Inferior parietal cortex (tissue), 1 donor: ENCODE measurements around the gene CLCA4.

Experiments
- DNase-seq: peaks from one replicate; pipeline ENCODE4 v3.0.0-alpha.2; 2016; ENCODE audit errors: extremely low spot score

Gene CLCA4

DNA sequence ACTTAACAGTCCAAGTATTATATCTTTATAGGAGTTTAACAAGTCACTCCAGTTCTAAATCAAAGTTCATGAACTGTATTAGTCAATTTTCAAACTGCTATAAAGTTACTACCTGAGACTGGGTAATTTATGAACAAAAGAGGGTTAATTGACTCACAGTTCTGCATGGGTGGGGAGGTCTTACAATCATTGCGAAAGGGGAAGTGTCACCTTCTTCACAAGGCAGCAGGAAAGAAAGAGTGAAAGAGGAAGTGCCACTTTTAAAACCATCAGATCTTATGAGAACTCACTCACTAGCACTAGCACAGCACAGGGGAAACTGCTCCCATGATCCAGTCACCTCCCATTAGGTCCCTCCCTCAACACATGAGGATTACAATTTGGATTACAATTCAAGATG is 70.0 kb downstream of the CLCA4 start:
- DNase-seq: no peak

DNA sequence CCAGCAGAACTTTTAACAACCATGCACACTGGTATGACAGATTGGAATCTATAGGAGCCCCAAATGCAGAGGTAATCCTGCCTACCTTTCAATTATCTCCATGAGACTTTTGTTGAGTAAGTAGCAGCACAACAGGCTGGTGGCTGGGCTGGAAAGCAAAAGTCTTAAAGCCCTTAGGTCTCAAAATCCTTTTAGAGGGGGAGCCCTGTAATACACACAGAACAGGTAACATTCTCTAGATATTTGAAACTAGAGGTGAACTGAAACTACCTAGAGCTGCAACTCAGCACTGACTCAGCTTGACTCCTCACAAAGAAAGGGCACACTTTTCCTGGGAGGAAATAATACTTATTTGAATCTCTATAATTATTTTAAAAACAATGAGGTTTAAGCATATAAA is 71.5 kb downstream of the CLCA4 start:
- no peak for DNase-seq

DNA sequence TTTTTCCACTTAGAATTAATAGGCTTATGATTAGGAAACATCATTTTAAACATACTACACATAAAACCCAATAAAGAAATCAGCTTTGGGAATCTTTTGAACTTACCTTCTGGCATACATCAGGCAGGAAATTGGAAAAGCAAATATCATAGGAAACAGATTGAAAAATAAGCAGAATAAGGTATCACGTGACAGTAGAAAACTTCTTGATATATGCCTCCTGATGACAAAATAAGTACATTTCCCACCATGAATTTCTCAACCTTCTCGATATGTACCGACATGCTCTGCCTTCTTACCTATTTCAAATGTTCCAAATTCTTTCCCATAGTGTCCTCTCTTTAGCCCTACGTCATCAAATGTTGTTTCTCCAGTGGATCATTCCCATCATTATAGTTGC is 72.4 kb downstream of the CLCA4 start:
- DNase-seq: no peak

DNA sequence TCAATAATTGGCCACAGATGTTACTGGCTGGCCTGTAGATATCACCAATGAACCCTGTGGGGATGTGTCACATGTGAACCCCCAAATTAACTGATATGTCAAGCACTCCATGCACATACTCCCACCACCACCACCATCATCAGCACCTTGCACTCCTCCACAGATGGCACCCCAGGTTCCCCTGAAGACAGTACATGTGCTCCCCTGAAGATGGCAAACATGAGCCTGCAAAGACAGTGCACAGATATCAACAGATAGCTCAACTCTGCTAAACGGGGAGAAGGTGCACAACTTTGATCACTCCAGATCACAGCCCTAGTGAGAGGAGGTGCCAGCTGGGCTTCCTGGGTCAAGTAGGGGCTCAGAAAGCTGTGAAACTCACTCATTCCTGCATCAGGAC is 74.4 kb downstream of the CLCA4 start:
- no peak for DNase-seq
